H1 (cell line): Measurements from ENCODE around the gene ANKH. TPM values are rescaled to one million over a fixed set of nuclear protein-coding genes. Genes with fewer than 3 reads are reported as not detected.

Experiments used
- CEBPB ChIP-seq: IDR thresholded peaks from 2 replicates; pipeline ENCODE4 v1.6.1; 2012; ENCODE audit warnings: low read depth, low read length
- EZH2 ChIP-seq: fragments of 200-600 bp; sonication (generic); IDR thresholded peaks from 2 replicates; pipeline ENCODE4 v1.7.1; 2012; ENCODE audit warnings: low read depth, mild to moderate bottlenecking, moderate library complexity, low read length, inconsistent platforms; ENCODE audit not compliant: severe bottlenecking
- NRF1 ChIP-seq: IDR thresholded peaks from 2 replicates; pipeline ENCODE4 v1.6.1; 2011; ENCODE audit warnings: mild to moderate bottlenecking, low read depth, low read length, improper control_type of control experiment
- RAD21 ChIP-seq, 2 experiments: IDR thresholded peaks in 1 of 2; conservative IDR thresholded peaks in 1 of 2; 2 replicates each; pipeline ENCODE4 v1.6.1; 2011; ENCODE audit warnings: low read depth in 2 of 2, low read length in 2 of 2, improper control_type of control experiment in 1 of 2, inconsistent platforms in 1 of 2, mild to moderate bottlenecking in 1 of 2, moderate library complexity in 1 of 2
- polyA plus RNA-seq, 7 experiments: library from polyadenylated mRNA; depleted of rRNA in 3 of 7; stranded (reverse) in 5 of 7; unstranded in 2 of 7; fragments of >200 nt in 5 of 7; fragments of 200-250 nt in 2 of 7; gene quantifications; 1 replicate in 5 of 7; 2 replicates in 1 of 7; 4 replicates in 1 of 7; pipeline versions ENCODE4 v1.2.1 to v1.2.3, GENCODE V29; 2011 to 2013; ENCODE audit warnings: missing spikeins in 2 of 7, mixed read lengths in 2 of 7
- total RNA-seq: library from RNA; stranded (reverse); fragmentation: NEBNext Ultra II Directional; extraction: Animal tissue kit (Norgen Biotek cat#: 25700); gene quantifications from 2 replicates; pipeline ENCODE4 v1.2.1, GENCODE V29; 2021
- TF ChIP-seq, protein P1 (sequence below): fragments of 300-600 bp; sonication (generic); IDR thresholded peaks from 2 replicates; pipeline ENCODE4 v1.7.1; 2012; ENCODE audit warnings: low read length, moderate library complexity, mild to moderate bottlenecking, inconsistent platforms; ENCODE audit not compliant: insufficient replicate concordance

ANKH gene
- total and polyA plus RNA-seq, 2 of the 8 experiments (the other 6 are each of a cell fraction or from before 2014, with no cell fraction given), result 5.3 to 13.0 TPM

DNA sequence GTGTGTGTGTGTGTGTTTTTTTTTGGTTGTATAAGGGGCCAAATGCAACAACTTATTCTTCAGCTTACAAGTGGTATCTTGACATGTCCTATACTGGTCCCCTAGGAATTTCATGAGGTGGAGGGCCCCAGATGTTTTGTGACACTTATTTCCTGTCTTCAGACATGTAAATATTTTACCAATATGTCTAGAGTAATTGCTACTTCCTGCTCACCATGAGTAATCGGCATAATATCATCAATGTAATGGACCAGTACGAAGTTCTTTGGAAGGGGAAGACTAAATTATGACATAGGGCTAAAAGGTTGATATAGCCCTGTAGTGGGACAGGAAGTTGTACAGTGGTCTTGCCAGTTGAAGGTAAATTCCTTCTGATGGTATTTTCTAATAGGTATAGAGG lies 210.7 kb downstream of the ANKH start (continued):
- TF ChIP-seq, protein P1, sequence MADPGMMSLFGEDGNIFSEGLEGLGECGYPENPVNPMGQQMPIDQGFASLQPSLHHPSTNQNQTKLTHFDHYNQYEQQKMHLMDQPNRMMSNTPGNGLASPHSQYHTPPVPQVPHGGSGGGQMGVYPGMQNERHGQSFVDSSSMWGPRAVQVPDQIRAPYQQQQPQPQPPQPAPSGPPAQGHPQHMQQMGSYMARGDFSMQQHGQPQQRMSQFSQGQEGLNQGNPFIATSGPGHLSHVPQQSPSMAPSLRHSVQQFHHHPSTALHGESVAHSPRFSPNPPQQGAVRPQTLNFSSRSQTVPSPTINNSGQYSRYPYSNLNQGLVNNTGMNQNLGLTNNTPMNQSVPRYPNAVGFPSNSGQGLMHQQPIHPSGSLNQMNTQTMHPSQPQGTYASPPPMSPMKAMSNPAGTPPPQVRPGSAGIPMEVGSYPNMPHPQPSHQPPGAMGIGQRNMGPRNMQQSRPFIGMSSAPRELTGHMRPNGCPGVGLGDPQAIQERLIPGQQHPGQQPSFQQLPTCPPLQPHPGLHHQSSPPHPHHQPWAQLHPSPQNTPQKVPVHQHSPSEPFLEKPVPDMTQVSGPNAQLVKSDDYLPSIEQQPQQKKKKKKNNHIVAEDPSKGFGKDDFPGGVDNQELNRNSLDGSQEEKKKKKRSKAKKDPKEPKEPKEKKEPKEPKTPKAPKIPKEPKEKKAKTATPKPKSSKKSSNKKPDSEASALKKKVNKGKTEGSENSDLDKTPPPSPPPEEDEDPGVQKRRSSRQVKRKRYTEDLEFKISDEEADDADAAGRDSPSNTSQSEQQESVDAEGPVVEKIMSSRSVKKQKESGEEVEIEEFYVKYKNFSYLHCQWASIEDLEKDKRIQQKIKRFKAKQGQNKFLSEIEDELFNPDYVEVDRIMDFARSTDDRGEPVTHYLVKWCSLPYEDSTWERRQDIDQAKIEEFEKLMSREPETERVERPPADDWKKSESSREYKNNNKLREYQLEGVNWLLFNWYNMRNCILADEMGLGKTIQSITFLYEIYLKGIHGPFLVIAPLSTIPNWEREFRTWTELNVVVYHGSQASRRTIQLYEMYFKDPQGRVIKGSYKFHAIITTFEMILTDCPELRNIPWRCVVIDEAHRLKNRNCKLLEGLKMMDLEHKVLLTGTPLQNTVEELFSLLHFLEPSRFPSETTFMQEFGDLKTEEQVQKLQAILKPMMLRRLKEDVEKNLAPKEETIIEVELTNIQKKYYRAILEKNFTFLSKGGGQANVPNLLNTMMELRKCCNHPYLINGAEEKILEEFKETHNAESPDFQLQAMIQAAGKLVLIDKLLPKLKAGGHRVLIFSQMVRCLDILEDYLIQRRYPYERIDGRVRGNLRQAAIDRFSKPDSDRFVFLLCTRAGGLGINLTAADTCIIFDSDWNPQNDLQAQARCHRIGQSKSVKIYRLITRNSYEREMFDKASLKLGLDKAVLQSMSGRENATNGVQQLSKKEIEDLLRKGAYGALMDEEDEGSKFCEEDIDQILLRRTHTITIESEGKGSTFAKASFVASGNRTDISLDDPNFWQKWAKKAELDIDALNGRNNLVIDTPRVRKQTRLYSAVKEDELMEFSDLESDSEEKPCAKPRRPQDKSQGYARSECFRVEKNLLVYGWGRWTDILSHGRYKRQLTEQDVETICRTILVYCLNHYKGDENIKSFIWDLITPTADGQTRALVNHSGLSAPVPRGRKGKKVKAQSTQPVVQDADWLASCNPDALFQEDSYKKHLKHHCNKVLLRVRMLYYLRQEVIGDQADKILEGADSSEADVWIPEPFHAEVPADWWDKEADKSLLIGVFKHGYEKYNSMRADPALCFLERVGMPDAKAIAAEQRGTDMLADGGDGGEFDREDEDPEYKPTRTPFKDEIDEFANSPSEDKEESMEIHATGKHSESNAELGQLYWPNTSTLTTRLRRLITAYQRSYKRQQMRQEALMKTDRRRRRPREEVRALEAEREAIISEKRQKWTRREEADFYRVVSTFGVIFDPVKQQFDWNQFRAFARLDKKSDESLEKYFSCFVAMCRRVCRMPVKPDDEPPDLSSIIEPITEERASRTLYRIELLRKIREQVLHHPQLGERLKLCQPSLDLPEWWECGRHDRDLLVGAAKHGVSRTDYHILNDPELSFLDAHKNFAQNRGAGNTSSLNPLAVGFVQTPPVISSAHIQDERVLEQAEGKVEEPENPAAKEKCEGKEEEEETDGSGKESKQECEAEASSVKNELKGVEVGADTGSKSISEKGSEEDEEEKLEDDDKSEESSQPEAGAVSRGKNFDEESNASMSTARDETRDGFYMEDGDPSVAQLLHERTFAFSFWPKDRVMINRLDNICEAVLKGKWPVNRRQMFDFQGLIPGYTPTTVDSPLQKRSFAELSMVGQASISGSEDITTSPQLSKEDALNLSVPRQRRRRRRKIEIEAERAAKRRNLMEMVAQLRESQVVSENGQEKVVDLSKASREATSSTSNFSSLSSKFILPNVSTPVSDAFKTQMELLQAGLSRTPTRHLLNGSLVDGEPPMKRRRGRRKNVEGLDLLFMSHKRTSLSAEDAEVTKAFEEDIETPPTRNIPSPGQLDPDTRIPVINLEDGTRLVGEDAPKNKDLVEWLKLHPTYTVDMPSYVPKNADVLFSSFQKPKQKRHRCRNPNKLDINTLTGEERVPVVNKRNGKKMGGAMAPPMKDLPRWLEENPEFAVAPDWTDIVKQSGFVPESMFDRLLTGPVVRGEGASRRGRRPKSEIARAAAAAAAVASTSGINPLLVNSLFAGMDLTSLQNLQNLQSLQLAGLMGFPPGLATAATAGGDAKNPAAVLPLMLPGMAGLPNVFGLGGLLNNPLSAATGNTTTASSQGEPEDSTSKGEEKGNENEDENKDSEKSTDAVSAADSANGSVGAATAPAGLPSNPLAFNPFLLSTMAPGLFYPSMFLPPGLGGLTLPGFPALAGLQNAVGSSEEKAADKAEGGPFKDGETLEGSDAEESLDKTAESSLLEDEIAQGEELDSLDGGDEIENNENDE, result no peak
- TF ChIP-seq EZH2 (no peak), NRF1 (no peak), RAD21 (IDR thresholded peaks at IDR 0.05 in 1 of 2, conservative IDR thresholded peaks at IDR 0.05 in 1 of 2; ENCODE audit: low read depth in 2 of 2, low read length in 2 of 2) (no peak), CEBPB (no peak)
